ENCODE measurements around the gene CABYR.

CABYR gene

GRCh38 chr18:24138789-24139616 is at the start of gene CABYR (continued):
- TF ChIP-seq ZBTB10 (tag by site-specific recombination; IDR thresholded peaks at IDR 0.05) (no peak), ZNF473 (tag by site-specific recombination; IDR thresholded peaks at IDR 0.05) (no peak), ZNF112 (tag by site-specific recombination; IDR thresholded peaks at IDR 0.05) (no peak), ZNF747 (tag by site-specific recombination; IDR thresholded peaks at IDR 0.05) (no peak), ZNF624 (tag by site-specific recombination; IDR thresholded peaks at IDR 0.05) (no peak), ZNF114 (tag by site-specific recombination; IDR thresholded peaks at IDR 0.05) (no peak), ZNF692 (tag by site-specific recombination; IDR thresholded peaks at IDR 0.05) (peak; percentile 91), ZNF175 (tag by site-specific recombination; IDR thresholded peaks at IDR 0.05) (no peak), ZNF221 (tag by site-specific recombination; IDR thresholded peaks at IDR 0.05; ENCODE audit: borderline replicate concordance) (no peak), ZNF558 (tag by site-specific recombination; IDR thresholded peaks at IDR 0.05) (no peak), ZNF433 (tag by site-specific recombination; IDR thresholded peaks at IDR 0.05; ENCODE audit: low read depth) (no peak), ZNF404 (tag by site-specific recombination; IDR thresholded peaks at IDR 0.05) (no peak), HOXA7 (CRISPR knock-in tag; IDR thresholded peaks at IDR 0.05; ENCODE audit: borderline replicate concordance) (no peak), ZNF148 (tag by site-specific recombination; IDR thresholded peaks at IDR 0.05; ENCODE audit: borderline replicate concordance) (no peak), ZBTB8A (tag by site-specific recombination; IDR thresholded peaks at IDR 0.05) (no peak), ZNF654 (tag by site-specific recombination; IDR thresholded peaks at IDR 0.05; ENCODE audit: low read depth) (no peak), INSM2 (tag by site-specific recombination; IDR thresholded peaks at IDR 0.05) (no peak), ZNF146 (tag by site-specific recombination; IDR thresholded peaks at IDR 0.05) (no peak), ZNF621 (tag by site-specific recombination; IDR thresholded peaks at IDR 0.05) (no peak), ZNF24 (tag by site-specific recombination; IDR thresholded peaks at IDR 0.05) (no peak), FEZF1 (tag by site-specific recombination; IDR thresholded peaks at IDR 0.05) (0 out of 2 replicates have a peak, but pooled peaks have one; percentile 9), MEIS1 (CRISPR knock-in tag; IDR thresholded peaks at IDR 0.05; ENCODE audit: borderline replicate concordance) (no peak), ZNF133 (tag by site-specific recombination; IDR thresholded peaks at IDR 0.05) (no peak), ZNF18 (tag by site-specific recombination; IDR thresholded peaks at IDR 0.05) (no peak), TSHZ1 (tag by site-specific recombination; IDR thresholded peaks at IDR 0.05; ENCODE audit: borderline replicate concordance) (no peak), ZNF366 (tag by site-specific recombination; conservative IDR thresholded peaks at IDR 0.05) (no peak), ZNF19 (tag by site-specific recombination; IDR thresholded peaks at IDR 0.05; ENCODE audit: low read depth) (no peak)
